A549 (cell line): ENCODE results near the gene RAB3GAP2.
"Not testable (repeated sequence)": the region's sequence is repeated elsewhere in the genome, so short reads cannot be mapped to it uniquely, and the experiment has no call there.

Source experiments
- BHLHE40 ChIP-seq: IDR thresholded peaks from 2 replicates; pipeline ENCODE4 v1.6.1; 2012; ENCODE audit warnings: low read depth, low read length, inconsistent platforms
- HDAC2 ChIP-seq: fragments of 200-600 bp; sonication (generic); IDR thresholded peaks from 2 replicates; pipeline ENCODE4 v1.6.1; 2016
- JUN ChIP-seq, 2 experiments: fragments of >200 bp; sonication (Bioruptor Twin); formaldehyde crosslinking; IDR thresholded peaks; 2 replicates in 1 of 2; 3 replicates in 1 of 2; pipeline ENCODE4 v1.6.1; 2016 to 2017
- JUNB ChIP-seq: fragments of >200 bp; sonication (Bioruptor Twin); formaldehyde crosslinking; IDR thresholded peaks from 2 replicates; pipeline ENCODE4 v1.6.1; 2016
- MAZ ChIP-seq: fragments of 150-350 bp; IDR thresholded peaks from 2 replicates; pipeline ENCODE4 v1.6.1; 2014; ENCODE audit warnings: antibody characterized with exemption, low read depth, low read length, borderline replicate concordance
- POLR2A ChIP-seq: IDR thresholded peaks from 2 replicates; pipeline ENCODE4 v1.6.1; 2012; ENCODE audit warnings: mild to moderate bottlenecking, low read length
- TP53 ChIP-seq: fragments of 250-450 bp; sonication (Bioruptor Pico); IDR thresholded peaks from 2 replicates; pipeline ENCODE4 v1.5.0; 2021; ENCODE audit warnings: mild to moderate bottlenecking, moderate library complexity
- TF ChIP-seq, protein P1 (sequence below): fragments of >200 bp; sonication (Bioruptor Twin); formaldehyde crosslinking; IDR thresholded peaks from 3 replicates; pipeline ENCODE4 v1.5.1; 2016

DNA sequence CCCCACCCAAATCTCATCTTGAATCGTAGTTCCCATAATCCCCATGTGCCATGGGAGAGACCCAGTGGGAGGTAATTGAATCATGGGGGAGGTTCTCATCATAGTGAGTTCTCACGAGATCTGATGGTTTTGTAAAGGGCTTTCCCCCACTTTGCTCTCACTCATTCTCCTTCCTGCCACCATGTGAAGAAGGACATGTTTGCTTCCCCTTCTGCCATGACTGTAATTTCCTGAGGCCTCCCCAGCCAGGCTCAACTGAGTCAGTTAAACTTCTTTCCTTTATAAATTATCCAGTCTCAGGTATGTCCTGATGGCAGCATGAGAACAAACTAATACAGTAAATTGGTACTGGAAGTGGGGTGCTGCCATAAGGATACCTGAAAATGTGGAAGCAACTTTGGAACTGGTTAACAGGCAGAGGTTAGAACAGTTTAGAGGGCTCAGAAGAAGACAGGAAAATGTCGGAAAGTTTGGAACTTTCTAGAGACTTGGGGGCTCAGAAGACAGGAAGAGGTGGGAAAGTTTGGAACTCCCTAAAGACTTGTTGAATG lies 23.5 kb downstream of the RAB3GAP2 start:
- TF ChIP-seq POLR2A; MAZ; JUN (IDR thresholded peaks at IDR 0.05); JUNB; TP53 (CRISPR knock-in tag); BHLHE40; HDAC2: not testable (repeated sequence)
- TF ChIP-seq, protein P1, sequence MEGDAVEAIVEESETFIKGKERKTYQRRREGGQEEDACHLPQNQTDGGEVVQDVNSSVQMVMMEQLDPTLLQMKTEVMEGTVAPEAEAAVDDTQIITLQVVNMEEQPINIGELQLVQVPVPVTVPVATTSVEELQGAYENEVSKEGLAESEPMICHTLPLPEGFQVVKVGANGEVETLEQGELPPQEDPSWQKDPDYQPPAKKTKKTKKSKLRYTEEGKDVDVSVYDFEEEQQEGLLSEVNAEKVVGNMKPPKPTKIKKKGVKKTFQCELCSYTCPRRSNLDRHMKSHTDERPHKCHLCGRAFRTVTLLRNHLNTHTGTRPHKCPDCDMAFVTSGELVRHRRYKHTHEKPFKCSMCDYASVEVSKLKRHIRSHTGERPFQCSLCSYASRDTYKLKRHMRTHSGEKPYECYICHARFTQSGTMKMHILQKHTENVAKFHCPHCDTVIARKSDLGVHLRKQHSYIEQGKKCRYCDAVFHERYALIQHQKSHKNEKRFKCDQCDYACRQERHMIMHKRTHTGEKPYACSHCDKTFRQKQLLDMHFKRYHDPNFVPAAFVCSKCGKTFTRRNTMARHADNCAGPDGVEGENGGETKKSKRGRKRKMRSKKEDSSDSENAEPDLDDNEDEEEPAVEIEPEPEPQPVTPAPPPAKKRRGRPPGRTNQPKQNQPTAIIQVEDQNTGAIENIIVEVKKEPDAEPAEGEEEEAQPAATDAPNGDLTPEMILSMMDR, result not testable (repeated sequence)
